Neural crest cell (in vitro differentiated cells): ENCODE results near the gene ASB17. TPM values are rescaled to one million over a fixed set of nuclear protein-coding genes. Genes with fewer than 3 reads are reported as not detected.

Experiments used
- DNase-seq: peaks from one replicate; pipeline ENCODE4 v3.0.0; 2021; ENCODE audit warnings: low read depth, mixed read lengths, low spot score
- H3K27ac Mint-ChIP-seq: one replicate; pipeline ENCODE4 v1.8.0; 2021; ENCODE audit warnings: mild to moderate bottlenecking, mixed read lengths; ENCODE audit not compliant: unreplicated experiment
- H3K27me3 Mint-ChIP-seq: 2 replicates; pipeline ENCODE4 v1.8.0; 2021; ENCODE audit warnings: low read depth, mild to moderate bottlenecking, mixed read lengths
- H3K36me3 Mint-ChIP-seq: 2 replicates; pipeline ENCODE4 v1.8.0; 2021; ENCODE audit warnings: low read depth, mild to moderate bottlenecking, mixed read lengths
- H3K4me1 Mint-ChIP-seq: 2 replicates; pipeline ENCODE4 v1.8.0; 2021; ENCODE audit warnings: mixed read lengths
- H3K4me3 Mint-ChIP-seq: one replicate; pipeline ENCODE4 v1.8.0; 2021; ENCODE audit warnings: mild to moderate bottlenecking, mixed read lengths
- H3K9me3 Mint-ChIP-seq: 2 replicates; pipeline ENCODE4 v1.8.0; 2021; ENCODE audit warnings: mixed read lengths
- long read RNA-seq: library from polyadenylated mRNA; unstranded; transcript quantifications from one replicate; pipeline ENCODE4 v2.0.0, GENCODE V29; 2020
- total RNA-seq: library from RNA; stranded (reverse); gene quantifications from 2 replicates; pipeline ENCODE4 v1.2.1, GENCODE V29; 2021
- TF ChIP-seq, protein P1 (sequence below): fragments of 200-600 bp; sonication (generic); conservative IDR thresholded peaks from 2 replicates; pipeline ENCODE4 v1.5.0; 2021; ENCODE audit warnings: antibody characterized with exemption, mild to moderate bottlenecking

ASB17 gene, protein sequence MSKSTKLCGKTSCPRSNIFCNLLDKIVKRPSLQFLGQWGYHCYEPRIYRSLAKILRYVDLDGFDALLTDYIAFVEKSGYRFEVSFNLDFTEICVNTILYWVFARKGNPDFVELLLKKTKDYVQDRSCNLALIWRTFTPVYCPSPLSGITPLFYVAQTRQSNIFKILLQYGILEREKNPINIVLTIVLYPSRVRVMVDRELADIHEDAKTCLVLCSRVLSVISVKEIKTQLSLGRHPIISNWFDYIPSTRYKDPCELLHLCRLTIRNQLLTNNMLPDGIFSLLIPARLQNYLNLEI
- not detected in 2 replicates for total RNA-seq
- long read RNA-seq, result 0 reads

DNA sequence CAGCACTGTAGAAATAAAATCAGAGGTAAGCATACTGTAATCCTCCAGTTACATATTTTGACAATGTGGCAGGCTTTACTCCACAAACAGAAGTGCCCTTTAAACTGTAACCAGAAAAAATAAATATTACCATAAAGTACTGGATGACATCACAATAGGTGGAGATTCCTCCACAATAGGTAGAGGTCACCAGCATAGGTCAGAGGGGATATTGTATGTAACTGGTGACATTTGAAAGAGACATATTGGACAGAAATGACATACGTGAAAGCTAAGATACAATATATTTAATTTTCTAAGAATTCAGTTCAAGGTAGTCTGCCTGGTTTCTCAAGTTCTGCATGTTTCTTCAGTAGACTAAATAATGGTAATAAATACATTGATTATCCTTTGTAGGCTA, at the start of gene ASB17:
TSS of gene ASB17 (minus strand) at position 101 of the 400 bp plus-strand sequence. CDS start 113 bp downstream, outside the sequence.
- Mint-ChIP-seq H3K4me3 (no peak within 1 kb of the TSS), H3K36me3 (no peaks in the 10 kb centered on the region)

DNA sequence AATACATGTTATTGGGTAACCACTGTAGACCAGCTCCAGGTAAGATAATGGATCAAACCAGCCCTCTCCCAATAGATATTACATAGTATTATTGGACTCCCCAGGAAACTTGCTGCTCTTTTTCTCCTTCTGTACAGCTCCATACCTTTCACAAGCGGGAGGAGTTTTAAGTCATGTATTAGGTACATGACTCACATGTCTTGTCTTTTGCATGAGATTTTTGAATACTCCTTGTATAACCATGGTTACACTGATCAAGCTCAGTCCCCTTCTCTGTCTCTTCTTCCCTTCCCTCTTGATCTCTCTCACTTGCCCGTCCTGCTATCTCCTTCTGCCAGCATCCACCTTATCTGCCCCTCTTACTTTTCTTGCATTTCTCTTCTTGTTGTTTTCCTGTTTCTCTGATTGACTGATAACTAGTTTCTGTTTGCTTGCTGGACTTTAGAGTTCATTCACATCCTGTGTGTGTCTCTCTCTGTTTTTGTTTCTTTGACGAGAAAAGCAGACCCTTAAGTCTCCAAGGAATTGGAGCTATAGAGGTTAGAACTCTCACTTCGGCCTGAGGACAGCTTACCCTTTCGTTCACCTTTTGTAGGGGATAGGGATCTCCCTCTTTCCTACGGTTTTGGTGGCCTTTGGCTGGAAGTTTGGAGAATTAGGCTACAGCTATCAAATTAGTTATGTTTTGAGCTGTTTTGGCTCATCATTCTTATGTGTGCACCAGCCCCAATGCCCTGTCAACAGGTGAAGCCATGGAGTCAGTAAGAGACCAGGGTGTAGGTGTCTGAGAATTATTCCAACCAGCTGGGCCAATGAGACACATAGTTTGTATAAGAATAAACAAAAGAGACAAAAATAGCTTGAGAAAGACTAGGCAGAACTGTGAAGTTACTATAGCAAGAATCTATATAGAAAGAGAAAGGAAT, 49.0 kb upstream of the ASB17 start:
- Mint-ChIP-seq H3K9me3 (peaks cover 10% of the 10 kb centered on the region), H3K27ac (no peak overlapping the region), H3K4me1 (no peaks in the 10 kb centered on the region), H3K4me3 (no peak overlapping the region), H3K36me3 (peaks cover 2% of the 10 kb centered on the region), H3K27me3 (no peaks in the 10 kb centered on the region)
- no peak for DNase-seq
- TF ChIP-seq, protein P1, sequence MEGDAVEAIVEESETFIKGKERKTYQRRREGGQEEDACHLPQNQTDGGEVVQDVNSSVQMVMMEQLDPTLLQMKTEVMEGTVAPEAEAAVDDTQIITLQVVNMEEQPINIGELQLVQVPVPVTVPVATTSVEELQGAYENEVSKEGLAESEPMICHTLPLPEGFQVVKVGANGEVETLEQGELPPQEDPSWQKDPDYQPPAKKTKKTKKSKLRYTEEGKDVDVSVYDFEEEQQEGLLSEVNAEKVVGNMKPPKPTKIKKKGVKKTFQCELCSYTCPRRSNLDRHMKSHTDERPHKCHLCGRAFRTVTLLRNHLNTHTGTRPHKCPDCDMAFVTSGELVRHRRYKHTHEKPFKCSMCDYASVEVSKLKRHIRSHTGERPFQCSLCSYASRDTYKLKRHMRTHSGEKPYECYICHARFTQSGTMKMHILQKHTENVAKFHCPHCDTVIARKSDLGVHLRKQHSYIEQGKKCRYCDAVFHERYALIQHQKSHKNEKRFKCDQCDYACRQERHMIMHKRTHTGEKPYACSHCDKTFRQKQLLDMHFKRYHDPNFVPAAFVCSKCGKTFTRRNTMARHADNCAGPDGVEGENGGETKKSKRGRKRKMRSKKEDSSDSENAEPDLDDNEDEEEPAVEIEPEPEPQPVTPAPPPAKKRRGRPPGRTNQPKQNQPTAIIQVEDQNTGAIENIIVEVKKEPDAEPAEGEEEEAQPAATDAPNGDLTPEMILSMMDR, result no peak

More for the DNA sequence above, at the start of gene ASB17:
- Mint-ChIP-seq H3K4me1 (no peaks in the 10 kb centered on the region), H3K9me3 (no peaks in the 10 kb centered on the region), H3K27ac (no peak within 1 kb of the TSS), H3K27me3 (no peaks in the 10 kb centered on the region)
- TF ChIP-seq, protein P1, result no peak
- no peak for DNase-seq

DNA sequence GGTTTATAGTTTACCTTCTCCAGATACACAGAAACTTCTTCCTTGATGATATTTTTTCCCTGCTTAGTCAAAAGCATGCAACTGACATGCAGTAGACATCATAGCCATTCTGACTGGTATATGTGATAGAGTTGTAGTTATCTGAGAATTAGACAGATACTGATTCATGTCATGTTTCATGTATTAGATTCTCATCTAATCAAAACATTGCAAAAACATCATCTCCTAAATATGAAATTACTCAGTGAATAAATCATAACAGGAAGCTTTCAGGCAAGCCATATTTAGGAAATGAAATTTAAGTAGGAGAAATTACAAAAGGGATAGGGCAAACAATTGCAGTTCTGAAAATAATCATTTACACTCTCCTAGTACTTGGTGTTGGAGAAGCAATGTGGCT, 38.4 kb upstream of the ASB17 start:
- no peaks in the 10 kb centered on the region for H3K4me1 Mint-ChIP-seq
- no peaks in the 10 kb centered on the region for H3K36me3 Mint-ChIP-seq
- H3K9me3 Mint-ChIP-seq, result no peaks in the 10 kb centered on the region
- no peak for DNase-seq
- H3K27me3 Mint-ChIP-seq, result no peaks in the 10 kb centered on the region
- no peak overlapping the region for H3K4me3 Mint-ChIP-seq
- H3K27ac Mint-ChIP-seq, result no peak overlapping the region
- TF ChIP-seq, protein P1, result no peak

DNA sequence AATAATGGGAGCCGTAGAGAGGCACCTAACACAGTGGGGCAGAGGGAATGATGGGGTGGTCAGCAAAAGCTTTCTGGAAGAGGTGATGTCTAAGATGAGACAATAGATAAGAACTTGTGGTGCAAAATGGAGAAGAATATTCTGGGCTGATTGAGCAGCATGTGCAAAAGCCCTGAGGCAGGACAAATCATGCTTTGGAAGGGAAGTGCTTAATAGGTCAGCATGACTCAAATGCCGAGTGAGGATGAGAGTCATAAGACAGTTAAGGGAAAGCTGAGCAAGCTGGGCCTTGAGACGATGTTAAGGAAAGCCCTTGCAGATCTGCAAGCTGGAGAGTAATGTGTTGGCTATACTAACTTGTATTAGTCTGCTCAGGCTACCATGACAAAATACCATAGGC, 37.3 kb upstream of the ASB17 start:
- TF ChIP-seq, protein P1, result no peak
- no peaks in the 10 kb centered on the region for H3K36me3 Mint-ChIP-seq
- H3K4me3 Mint-ChIP-seq, result no peak overlapping the region
- no peaks in the 10 kb centered on the region for H3K9me3 Mint-ChIP-seq
- H3K27me3 Mint-ChIP-seq, result no peaks in the 10 kb centered on the region
- H3K27ac Mint-ChIP-seq, result no peak overlapping the region
- no peaks in the 10 kb centered on the region for H3K4me1 Mint-ChIP-seq
- DNase-seq, result no peak

DNA sequence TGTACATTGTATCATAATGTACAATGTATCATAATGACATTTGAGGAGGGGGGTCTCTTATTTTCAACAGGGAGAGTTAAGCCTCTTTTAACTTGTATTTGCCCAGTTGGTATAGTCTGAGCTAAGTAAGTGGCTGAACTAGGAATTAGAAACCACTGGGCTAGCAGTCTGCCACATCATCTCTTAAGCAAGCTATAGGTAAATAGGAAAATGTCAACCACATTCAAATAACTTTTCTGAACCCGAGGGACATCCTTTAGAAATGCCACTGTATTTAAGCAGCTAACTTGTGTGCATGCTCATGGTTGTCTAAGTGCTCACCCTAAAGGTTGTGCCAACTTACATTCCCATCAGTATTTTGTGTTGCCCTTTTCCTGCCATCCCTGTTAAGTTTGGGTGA, 35.5 kb upstream of the ASB17 start:
- DNase-seq, result no peak
- TF ChIP-seq, protein P1, result no peak
- Mint-ChIP-seq H3K4me1 (no peaks in the 10 kb centered on the region), H3K27me3 (no peaks in the 10 kb centered on the region), H3K4me3 (no peak overlapping the region), H3K9me3 (no peaks in the 10 kb centered on the region), H3K27ac (no peak overlapping the region), H3K36me3 (no peaks in the 10 kb centered on the region)
